WTC11 (cell line): ENCODE measurements around the gene HS1BP3. TPM values are rescaled to one million over a fixed set of nuclear protein-coding genes. Genes with fewer than 3 reads are reported as not detected.

Experiments used
- ATAC-seq: fragments of 200-7000 bp; cut with Tn5 transposase; 2 replicates; pipeline ENCODE4 v1.10.0; 2021; ENCODE audit warnings: mild to moderate bottlenecking, moderate library complexity
- CTCF ChIA-PET: fragments of 300-600 bp; sonication (Branson Sonifier 250); formaldehyde crosslinking; loops from one replicate; lab custom pipeline; 2021; ENCODE audit warnings: antibody characterized with exemption; lab: Charles Lee
- POLR2A ChIA-PET: fragments of 350-600 bp; sonication (Branson Sonifier 250); formaldehyde crosslinking; loops from one replicate; lab custom pipeline; 2021; ENCODE audit warnings: antibody characterized with exemption; lab: Charles Lee
- DNase-seq: peaks from one replicate; pipeline ENCODE4 v3.0.0; 2021; ENCODE audit warnings: low spot score
- H3K27ac Mint-ChIP-seq: 2 replicates; pipeline ENCODE4 v1.8.0; 2021; ENCODE audit warnings: mixed read lengths
- H3K27me3 Mint-ChIP-seq: 2 replicates; pipeline ENCODE4 v1.8.0; 2021; ENCODE audit warnings: low read depth, mild to moderate bottlenecking, moderate library complexity, mixed read lengths
- H3K36me3 Mint-ChIP-seq: 2 replicates; pipeline ENCODE4 v1.8.0; 2021; ENCODE audit warnings: mixed read lengths
- H3K4me1 Mint-ChIP-seq: 2 replicates; pipeline ENCODE4 v1.8.0; 2022; ENCODE audit warnings: mixed read lengths
- H3K4me3 Mint-ChIP-seq: 2 replicates; pipeline ENCODE4 v1.8.0; 2021; ENCODE audit warnings: mild to moderate bottlenecking, moderate library complexity, mixed read lengths
- H3K9me3 Mint-ChIP-seq: 2 replicates; pipeline ENCODE4 v1.8.0; 2021; ENCODE audit warnings: mixed read lengths
- ESRRA ChIP-seq: sonication (generic); formaldehyde crosslinking; IDR thresholded peaks from 2 replicates; pipeline ENCODE4 v1.8.1; 2022; ENCODE audit warnings: mild to moderate bottlenecking, missing genetic modification reagents, borderline replicate concordance
- GABPB1 ChIP-seq: sonication (generic); formaldehyde crosslinking; IDR thresholded peaks from 2 replicates; pipeline ENCODE4 v1.8.1; 2023; ENCODE audit warnings: mild to moderate bottlenecking, missing genetic modification reagents
- GRHL2 ChIP-seq: fragments of 250-450 bp; sonication (Bioruptor Pico); IDR thresholded peaks from 2 replicates; pipeline ENCODE4 v1.8.0; 2022; ENCODE audit warnings: mild to moderate bottlenecking, moderate library complexity; ENCODE audit not compliant: insufficient replicate concordance, severe bottlenecking
- SMAD4 ChIP-seq: sonication (generic); formaldehyde crosslinking; IDR thresholded peaks from 2 replicates; pipeline ENCODE4 v1.8.0; 2022; ENCODE audit warnings: mild to moderate bottlenecking, missing genetic modification reagents
- SOX15 ChIP-seq: fragments of 250-450 bp; sonication (Bioruptor Pico); IDR thresholded peaks from 2 replicates; pipeline ENCODE4 v1.9.0; 2021; ENCODE audit warnings: mild to moderate bottlenecking
- TCF7 ChIP-seq: sonication (generic); formaldehyde crosslinking; IDR thresholded peaks from 2 replicates; pipeline ENCODE4 v1.8.0; 2022; ENCODE audit warnings: mild to moderate bottlenecking, low read depth, missing genetic modification reagents, moderate library complexity
- TEAD1 ChIP-seq: sonication (generic); formaldehyde crosslinking; IDR thresholded peaks from 2 replicates; pipeline ENCODE4 v1.8.0; 2022; ENCODE audit warnings: mild to moderate bottlenecking, missing genetic modification reagents
- ZNF121 ChIP-seq: sonication (generic); formaldehyde crosslinking; IDR thresholded peaks from 2 replicates; pipeline ENCODE4 v1.8.0; 2023; ENCODE audit warnings: missing genetic modification reagents
- ZNF232 ChIP-seq: sonication (generic); formaldehyde crosslinking; IDR thresholded peaks from 2 replicates; pipeline ENCODE4 v1.8.0; 2022; ENCODE audit warnings: mild to moderate bottlenecking, missing genetic modification reagents
- ZNF263 ChIP-seq: sonication (generic); formaldehyde crosslinking; IDR thresholded peaks from 2 replicates; pipeline ENCODE4 v1.8.1; 2022; ENCODE audit warnings: low read depth, mild to moderate bottlenecking, moderate library complexity, missing genetic modification reagents
- total RNA-seq: library from RNA; stranded (reverse); gene quantifications from 3 replicates; pipeline ENCODE4 v1.2.3, GENCODE V29; 2021
- TF ChIP-seq, protein P1 (sequence below): fragments of 250-450 bp; sonication (Bioruptor Pico); IDR thresholded peaks from 2 replicates; pipeline ENCODE4 v1.9.0; 2021; ENCODE audit warnings: mild to moderate bottlenecking
- TF ChIP-seq, protein P2 (sequence below): sonication (generic); formaldehyde crosslinking; IDR thresholded peaks from 2 replicates; pipeline ENCODE4 v1.8.1; 2022; ENCODE audit warnings: missing genetic modification reagents, borderline replicate concordance
- TF ChIP-seq, protein P3 (sequence below): sonication (generic); formaldehyde crosslinking; IDR thresholded peaks from 2 replicates; pipeline ENCODE4 v1.8.1; 2023; ENCODE audit warnings: mild to moderate bottlenecking, missing genetic modification reagents
- TF ChIP-seq, protein P4 (sequence below): sonication (generic); formaldehyde crosslinking; IDR thresholded peaks from 2 replicates; pipeline ENCODE4 v1.8.1; 2023; ENCODE audit warnings: mild to moderate bottlenecking, missing genetic modification reagents, moderate library complexity
- TF ChIP-seq, protein P5 (sequence below): fragments of 250-450 bp; sonication (Bioruptor Pico); IDR thresholded peaks from 2 replicates; pipeline ENCODE4 v1.9.0; 2021; ENCODE audit warnings: moderate library complexity, mild to moderate bottlenecking, inconsistent platforms, borderline replicate concordance
- TF ChIP-seq, protein P6 (sequence below): sonication (generic); formaldehyde crosslinking; IDR thresholded peaks from 2 replicates; pipeline ENCODE4 v1.8.1; 2022; ENCODE audit warnings: mild to moderate bottlenecking, missing genetic modification reagents, moderate library complexity, borderline replicate concordance
- TF ChIP-seq, protein P7 (sequence below): sonication (generic); formaldehyde crosslinking; IDR thresholded peaks from 2 replicates; pipeline ENCODE4 v1.8.0; 2022; ENCODE audit warnings: missing genetic modification reagents
- TF ChIP-seq, protein P8 (sequence below): sonication (generic); formaldehyde crosslinking; IDR thresholded peaks from 2 replicates; pipeline ENCODE4 v1.8.1; 2022; ENCODE audit warnings: low read depth, mild to moderate bottlenecking, moderate library complexity, missing genetic modification reagents, borderline replicate concordance

The HS1BP3 gene
- total RNA-seq, 1 experiment from 2014 or later: 17.9 TPM

DNA sequence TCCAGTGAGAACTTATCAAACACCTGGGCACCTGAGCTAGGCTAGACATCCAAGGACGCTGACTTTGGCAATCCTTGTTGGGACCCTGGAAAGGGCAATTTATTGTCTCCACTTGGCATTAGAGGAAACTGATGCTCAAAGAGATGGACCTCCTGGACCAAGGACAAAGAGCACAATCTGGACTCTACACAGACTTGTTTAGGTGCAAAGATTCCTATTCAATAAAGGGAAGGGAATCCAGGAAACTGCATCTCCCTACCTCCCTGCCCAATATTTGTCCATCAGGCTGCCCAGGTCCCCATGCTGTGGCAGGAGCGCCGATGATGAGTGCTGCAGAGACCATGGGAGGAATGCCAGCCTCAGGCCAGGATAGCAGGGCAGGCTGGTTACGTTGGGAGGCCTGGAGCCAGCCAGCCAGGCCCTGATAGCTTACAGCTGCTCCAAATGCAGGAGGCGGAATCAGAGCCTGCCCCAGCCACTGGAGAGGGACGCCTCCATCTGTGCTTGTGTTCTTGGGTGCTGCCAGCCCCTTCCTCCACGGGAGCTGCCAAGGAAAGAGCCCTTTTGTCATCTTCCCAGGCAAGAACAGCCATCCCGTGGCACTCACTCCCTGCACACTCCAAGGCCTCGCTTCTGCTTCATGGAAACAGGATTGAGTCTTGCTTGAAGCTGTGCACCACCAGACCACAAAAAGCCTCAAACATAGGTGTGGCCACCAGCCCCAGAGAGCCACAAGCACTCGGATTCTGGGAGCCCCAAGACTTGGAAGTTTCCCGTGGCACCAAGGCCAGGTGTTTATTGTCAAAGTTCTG lies 60.0 kb downstream of the HS1BP3 start:
- H3K9me3 Mint-ChIP-seq: no peaks in the 10 kb centered on the region
- DNase-seq (no peak), ATAC-seq (no peak)
- TF ChIP-seq GABPB1 (CRISPR knock-in tag): 0 out of 2 replicates have a peak, but pooled peaks have one; percentile 20
- TF ChIP-seq, protein P1, sequence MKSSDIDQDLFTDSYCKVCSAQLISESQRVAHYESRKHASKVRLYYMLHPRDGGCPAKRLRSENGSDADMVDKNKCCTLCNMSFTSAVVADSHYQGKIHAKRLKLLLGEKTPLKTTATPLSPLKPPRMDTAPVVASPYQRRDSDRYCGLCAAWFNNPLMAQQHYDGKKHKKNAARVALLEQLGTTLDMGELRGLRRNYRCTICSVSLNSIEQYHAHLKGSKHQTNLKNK (CRISPR knock-in tag): no peak
- H3K27ac Mint-ChIP-seq: no peak overlapping the region
- peaks cover 13% of the 10 kb centered on the region for H3K4me1 Mint-ChIP-seq
- ChIA-PET CTCF (interaction anchor here (1.5 kb wide), 1 partner anchor 348 kb away, joined by 3 read pairs; no protein-coding TSS in a partner anchor), POLR2A (interaction anchor here (1.2 to 1.3 kb wide), 2 partner anchors 144 kb away, joined by 3 to 9 read pairs; partner anchors contain the start of gene RHOB)
- no peaks in the 10 kb centered on the region; the same call in 1 of the 2 replicates for H3K27me3 Mint-ChIP-seq
- H3K36me3 Mint-ChIP-seq: no peaks in the 10 kb centered on the region
- no peak overlapping the region for H3K4me3 Mint-ChIP-seq

DNA sequence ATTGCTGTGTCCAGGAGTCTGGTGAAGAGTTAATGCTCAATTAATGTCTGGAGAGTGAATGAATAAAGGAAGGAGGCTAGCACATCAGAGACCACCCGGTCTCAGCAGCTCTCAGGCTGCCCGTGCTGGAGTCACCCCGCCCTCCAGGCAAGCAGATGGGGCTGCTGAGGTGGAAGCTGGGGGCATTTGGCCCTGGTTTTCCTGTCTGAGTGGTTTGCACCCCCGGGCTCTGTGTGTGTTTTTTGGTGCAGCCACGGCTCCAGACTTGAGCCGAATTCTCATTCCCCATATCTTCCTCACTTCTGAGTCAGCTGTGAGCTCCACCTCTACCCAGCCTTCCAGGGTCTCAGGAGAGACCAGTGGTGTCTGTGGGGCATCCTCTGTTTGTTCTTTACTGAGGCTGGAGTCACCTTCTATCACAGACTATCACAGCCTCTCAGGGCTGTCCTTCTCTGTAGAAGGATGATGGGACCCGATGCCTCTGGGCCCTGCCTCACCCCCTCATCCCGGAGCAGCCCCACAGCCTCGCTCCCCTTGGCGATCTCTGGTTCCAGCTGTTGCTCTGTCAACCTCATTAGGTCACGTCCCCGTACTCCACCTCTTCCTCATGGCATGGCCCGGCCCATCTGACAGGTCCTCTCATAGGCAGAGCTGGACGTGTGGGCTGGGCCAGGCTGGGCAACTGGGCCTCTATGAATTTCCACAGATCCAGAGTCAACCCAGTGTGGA lies 60.8 kb downstream of the HS1BP3 start:
- ChIA-PET CTCF (interaction anchor here (0.8 to 1.5 kb wide), 4 partner anchors 25 to 348 kb away, joined by 3 to 4 read pairs (median 3); partner anchors contain the start of gene HS1BP3), POLR2A (interaction anchor here (1.2 kb wide), 1 partner anchor 143 kb away, joined by 9 read pairs; the partner anchor contains the start of gene RHOB)
- no peak for ATAC-seq
- no peaks in the 10 kb centered on the region for H3K36me3 Mint-ChIP-seq
- DNase-seq: no peak
- no peaks in the 10 kb centered on the region; the same call in 1 of the 2 replicates for H3K27me3 Mint-ChIP-seq
- H3K27ac Mint-ChIP-seq: no peak overlapping the region
- peaks cover 11% of the 10 kb centered on the region for H3K4me1 Mint-ChIP-seq
- H3K4me3 Mint-ChIP-seq: no peak overlapping the region
- H3K9me3 Mint-ChIP-seq: no peaks in the 10 kb centered on the region
- TF ChIP-seq, protein P2, sequence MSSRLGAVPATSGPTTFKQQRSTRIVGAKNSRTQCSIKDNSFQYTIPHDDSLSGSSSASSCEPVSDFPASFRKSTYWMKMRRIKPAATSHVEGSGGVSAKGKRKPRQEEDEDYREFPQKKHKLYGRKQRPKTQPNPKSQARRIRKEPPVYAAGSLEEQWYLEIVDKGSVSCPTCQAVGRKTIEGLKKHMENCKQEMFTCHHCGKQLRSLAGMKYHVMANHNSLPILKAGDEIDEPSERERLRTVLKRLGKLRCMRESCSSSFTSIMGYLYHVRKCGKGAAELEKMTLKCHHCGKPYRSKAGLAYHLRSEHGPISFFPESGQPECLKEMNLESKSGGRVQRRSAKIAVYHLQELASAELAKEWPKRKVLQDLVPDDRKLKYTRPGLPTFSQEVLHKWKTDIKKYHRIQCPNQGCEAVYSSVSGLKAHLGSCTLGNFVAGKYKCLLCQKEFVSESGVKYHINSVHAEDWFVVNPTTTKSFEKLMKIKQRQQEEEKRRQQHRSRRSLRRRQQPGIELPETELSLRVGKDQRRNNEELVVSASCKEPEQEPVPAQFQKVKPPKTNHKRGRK (CRISPR knock-in tag): no peak
- TF ChIP-seq, protein P3, sequence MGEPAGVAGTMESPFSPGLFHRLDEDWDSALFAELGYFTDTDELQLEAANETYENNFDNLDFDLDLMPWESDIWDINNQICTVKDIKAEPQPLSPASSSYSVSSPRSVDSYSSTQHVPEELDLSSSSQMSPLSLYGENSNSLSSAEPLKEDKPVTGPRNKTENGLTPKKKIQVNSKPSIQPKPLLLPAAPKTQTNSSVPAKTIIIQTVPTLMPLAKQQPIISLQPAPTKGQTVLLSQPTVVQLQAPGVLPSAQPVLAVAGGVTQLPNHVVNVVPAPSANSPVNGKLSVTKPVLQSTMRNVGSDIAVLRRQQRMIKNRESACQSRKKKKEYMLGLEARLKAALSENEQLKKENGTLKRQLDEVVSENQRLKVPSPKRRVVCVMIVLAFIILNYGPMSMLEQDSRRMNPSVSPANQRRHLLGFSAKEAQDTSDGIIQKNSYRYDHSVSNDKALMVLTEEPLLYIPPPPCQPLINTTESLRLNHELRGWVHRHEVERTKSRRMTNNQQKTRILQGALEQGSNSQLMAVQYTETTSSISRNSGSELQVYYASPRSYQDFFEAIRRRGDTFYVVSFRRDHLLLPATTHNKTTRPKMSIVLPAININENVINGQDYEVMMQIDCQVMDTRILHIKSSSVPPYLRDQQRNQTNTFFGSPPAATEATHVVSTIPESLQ (CRISPR knock-in tag): no peak
- TF ChIP-seq GRHL2 (CRISPR knock-in tag): no peak
- TF ChIP-seq, protein P4, sequence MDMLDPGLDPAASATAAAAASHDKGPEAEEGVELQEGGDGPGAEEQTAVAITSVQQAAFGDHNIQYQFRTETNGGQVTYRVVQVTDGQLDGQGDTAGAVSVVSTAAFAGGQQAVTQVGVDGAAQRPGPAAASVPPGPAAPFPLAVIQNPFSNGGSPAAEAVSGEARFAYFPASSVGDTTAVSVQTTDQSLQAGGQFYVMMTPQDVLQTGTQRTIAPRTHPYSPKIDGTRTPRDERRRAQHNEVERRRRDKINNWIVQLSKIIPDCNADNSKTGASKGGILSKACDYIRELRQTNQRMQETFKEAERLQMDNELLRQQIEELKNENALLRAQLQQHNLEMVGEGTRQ (CRISPR knock-in tag): no peak
- no peak for TF ChIP-seq SOX15 (CRISPR knock-in tag)
- TF ChIP-seq, protein P5, sequence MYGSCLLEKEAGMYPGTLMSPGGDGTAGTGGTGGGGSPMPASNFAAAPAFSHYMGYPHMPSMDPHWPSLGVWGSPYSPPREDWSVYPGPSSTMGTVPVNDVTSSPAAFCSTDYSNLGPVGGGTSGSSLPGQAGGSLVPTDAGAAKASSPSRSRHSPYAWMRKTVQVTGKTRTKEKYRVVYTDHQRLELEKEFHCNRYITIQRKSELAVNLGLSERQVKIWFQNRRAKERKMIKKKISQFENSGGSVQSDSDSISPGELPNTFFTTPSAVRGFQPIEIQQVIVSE: no peak
- TF ChIP-seq GABPB1 (CRISPR knock-in tag): no peak
- no peak for TF ChIP-seq ESRRA (CRISPR knock-in tag)
- TF ChIP-seq ZNF263 (CRISPR knock-in tag): no peak
- TF ChIP-seq, protein P6, sequence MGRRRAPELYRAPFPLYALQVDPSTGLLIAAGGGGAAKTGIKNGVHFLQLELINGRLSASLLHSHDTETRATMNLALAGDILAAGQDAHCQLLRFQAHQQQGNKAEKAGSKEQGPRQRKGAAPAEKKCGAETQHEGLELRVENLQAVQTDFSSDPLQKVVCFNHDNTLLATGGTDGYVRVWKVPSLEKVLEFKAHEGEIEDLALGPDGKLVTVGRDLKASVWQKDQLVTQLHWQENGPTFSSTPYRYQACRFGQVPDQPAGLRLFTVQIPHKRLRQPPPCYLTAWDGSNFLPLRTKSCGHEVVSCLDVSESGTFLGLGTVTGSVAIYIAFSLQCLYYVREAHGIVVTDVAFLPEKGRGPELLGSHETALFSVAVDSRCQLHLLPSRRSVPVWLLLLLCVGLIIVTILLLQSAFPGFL (CRISPR knock-in tag): no peak
- no peak for TF ChIP-seq TEAD1 (CRISPR knock-in tag)
- TF ChIP-seq, protein P7, sequence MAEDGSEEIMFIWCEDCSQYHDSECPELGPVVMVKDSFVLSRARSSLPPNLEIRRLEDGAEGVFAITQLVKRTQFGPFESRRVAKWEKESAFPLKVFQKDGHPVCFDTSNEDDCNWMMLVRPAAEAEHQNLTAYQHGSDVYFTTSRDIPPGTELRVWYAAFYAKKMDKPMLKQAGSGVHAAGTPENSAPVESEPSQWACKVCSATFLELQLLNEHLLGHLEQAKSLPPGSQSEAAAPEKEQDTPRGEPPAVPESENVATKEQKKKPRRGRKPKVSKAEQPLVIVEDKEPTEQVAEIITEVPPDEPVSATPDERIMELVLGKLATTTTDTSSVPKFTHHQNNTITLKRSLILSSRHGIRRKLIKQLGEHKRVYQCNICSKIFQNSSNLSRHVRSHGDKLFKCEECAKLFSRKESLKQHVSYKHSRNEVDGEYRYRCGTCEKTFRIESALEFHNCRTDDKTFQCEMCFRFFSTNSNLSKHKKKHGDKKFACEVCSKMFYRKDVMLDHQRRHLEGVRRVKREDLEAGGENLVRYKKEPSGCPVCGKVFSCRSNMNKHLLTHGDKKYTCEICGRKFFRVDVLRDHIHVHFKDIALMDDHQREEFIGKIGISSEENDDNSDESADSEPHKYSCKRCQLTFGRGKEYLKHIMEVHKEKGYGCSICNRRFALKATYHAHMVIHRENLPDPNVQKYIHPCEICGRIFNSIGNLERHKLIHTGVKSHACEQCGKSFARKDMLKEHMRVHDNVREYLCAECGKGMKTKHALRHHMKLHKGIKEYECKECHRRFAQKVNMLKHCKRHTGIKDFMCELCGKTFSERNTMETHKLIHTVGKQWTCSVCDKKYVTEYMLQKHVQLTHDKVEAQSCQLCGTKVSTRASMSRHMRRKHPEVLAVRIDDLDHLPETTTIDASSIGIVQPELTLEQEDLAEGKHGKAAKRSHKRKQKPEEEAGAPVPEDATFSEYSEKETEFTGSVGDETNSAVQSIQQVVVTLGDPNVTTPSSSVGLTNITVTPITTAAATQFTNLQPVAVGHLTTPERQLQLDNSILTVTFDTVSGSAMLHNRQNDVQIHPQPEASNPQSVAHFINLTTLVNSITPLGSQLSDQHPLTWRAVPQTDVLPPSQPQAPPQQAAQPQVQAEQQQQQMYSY: no peak
- TF ChIP-seq ZNF121 (CRISPR knock-in tag): no peak
- TF ChIP-seq TCF7 (CRISPR knock-in tag): no peak
- TF ChIP-seq, protein P8, sequence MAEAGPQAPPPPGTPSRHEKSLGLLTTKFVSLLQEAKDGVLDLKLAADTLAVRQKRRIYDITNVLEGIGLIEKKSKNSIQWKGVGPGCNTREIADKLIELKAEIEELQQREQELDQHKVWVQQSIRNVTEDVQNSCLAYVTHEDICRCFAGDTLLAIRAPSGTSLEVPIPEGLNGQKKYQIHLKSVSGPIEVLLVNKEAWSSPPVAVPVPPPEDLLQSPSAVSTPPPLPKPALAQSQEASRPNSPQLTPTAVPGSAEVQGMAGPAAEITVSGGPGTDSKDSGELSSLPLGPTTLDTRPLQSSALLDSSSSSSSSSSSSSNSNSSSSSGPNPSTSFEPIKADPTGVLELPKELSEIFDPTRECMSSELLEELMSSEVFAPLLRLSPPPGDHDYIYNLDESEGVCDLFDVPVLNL: no peak
- no peak for TF ChIP-seq SMAD4
- TF ChIP-seq ZNF232 (CRISPR knock-in tag): no peak
